DND-41 (cell line): ENCODE data around the gene ABHD17A.

ENCODE experiments used
- ATAC-seq: fragments of 200-7000 bp; cut with Tn5 transposase; 3 replicates; pipeline ENCODE4 v1.9.1; 2021; ENCODE audit warnings: low read depth; ENCODE audit not compliant: insufficient read depth
- DNase-seq: peaks from one replicate; pipeline ENCODE4 v3.0.0-alpha.2; 2020
- H2AFZ ChIP-seq: 2 replicates; pipeline ENCODE4 v1.6.0; 2012; ENCODE audit warnings: low read depth, low read length
- H3K27ac ChIP-seq: 2 replicates; pipeline ENCODE4 v1.5.1; 2012; ENCODE audit warnings: low read length, inconsistent platforms
- H3K27me3 ChIP-seq: fragments of 200-600 bp; sonication (generic); 2 replicates; pipeline ENCODE4 v1.6.0; 2012; ENCODE audit warnings: low read length, mild to moderate bottlenecking, inconsistent platforms; ENCODE audit not compliant: insufficient read depth, poor library complexity
- H3K36me3 ChIP-seq: 2 replicates; pipeline ENCODE4 v1.5.1; 2012; ENCODE audit warnings: low read length, inconsistent platforms; ENCODE audit not compliant: insufficient read depth
- H3K4me1 ChIP-seq: 2 replicates; pipeline ENCODE4 v1.5.1; 2012; ENCODE audit warnings: mild to moderate bottlenecking, low read length; ENCODE audit not compliant: insufficient read depth
- H3K4me2 ChIP-seq: 2 replicates; pipeline ENCODE4 v1.6.0; 2012; ENCODE audit warnings: mild to moderate bottlenecking, moderate library complexity, low read length, inconsistent platforms; ENCODE audit not compliant: insufficient read depth
- H3K4me3 ChIP-seq, 2 experiments: fragments of 200-600 bp in 1 of 2; shearing (Covaris generic) in 1 of 2; 2 replicates each; pipeline ENCODE4 v1.5.1; 2012 to 2016; ENCODE audit warnings: inconsistent platforms in 2 of 2, low read length in 2 of 2, mild to moderate bottlenecking in 2 of 2, low read depth in 1 of 2, moderate library complexity in 1 of 2
- H3K79me2 ChIP-seq: 2 replicates; pipeline ENCODE4 v1.6.0; 2012; ENCODE audit warnings: low read length, inconsistent platforms; ENCODE audit not compliant: insufficient read depth
- H3K9ac ChIP-seq: 2 replicates; pipeline ENCODE4 v1.6.0; 2012; ENCODE audit warnings: low read depth, mild to moderate bottlenecking, inconsistent platforms, low read length, moderate library complexity
- H3K9me3 ChIP-seq: 2 replicates; pipeline ENCODE4 v1.5.1; 2012; ENCODE audit warnings: low read length, moderate library complexity, mild to moderate bottlenecking, inconsistent platforms; ENCODE audit not compliant: insufficient read depth, severe bottlenecking
- H4K20me1 ChIP-seq: 2 replicates; pipeline ENCODE4 v1.6.0; 2012; ENCODE audit warnings: low read length; ENCODE audit not compliant: insufficient read depth
- EZH2 ChIP-seq: IDR thresholded peaks from 3 replicates; pipeline ENCODE4 v1.6.1; 2012; ENCODE audit warnings: borderline replicate concordance, low read depth, mild to moderate bottlenecking, moderate library complexity, low read length, inconsistent platforms; ENCODE audit not compliant: severe bottlenecking
- TF ChIP-seq, protein P1 (sequence below): IDR thresholded peaks from 2 replicates; pipeline ENCODE4 v1.5.1; 2012; ENCODE audit warnings: borderline replicate concordance, low read length, moderate library complexity, mild to moderate bottlenecking; ENCODE audit not compliant: poor library complexity, severe bottlenecking; ENCODE audit errors: extremely low read depth

The ABHD17A gene

DNA sequence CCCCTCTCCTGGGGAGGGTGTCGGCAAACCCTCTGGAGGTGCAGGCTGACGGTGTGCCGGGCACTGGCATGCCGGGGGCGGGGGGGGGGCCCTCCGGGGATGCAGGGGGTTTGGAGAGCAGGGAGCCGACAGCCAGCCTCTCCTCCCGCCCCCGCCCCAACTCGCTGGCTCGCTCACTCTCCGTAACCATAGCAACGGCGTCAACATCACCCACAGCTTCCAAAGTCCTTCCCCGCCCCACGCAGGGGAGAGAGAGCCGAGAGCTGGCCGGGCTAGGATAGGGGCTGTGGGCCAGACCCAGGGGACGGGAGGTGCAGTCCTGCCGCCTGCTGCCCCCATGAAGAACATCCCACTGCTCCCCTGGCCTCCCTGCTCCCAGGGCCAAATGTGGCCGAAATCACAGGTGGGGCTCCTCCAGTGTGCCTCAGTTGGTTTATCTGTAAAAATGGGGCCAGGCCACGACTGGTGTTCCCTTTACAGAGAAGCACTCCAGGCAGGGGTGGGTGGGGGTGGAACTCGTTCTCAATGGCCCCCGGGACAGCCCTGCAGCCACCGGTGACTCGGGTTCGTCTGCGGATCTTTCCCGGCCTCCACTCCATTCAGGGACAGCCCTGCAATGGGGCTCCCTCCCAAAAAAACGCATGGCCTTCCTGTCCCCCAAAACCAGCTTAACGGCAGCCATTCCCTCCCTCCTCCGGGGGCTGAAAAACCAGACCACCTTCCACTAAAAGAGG is 25.1 kb downstream of the ABHD17A start:
- no peak overlapping the region for H2AFZ ChIP-seq
- H3K27ac ChIP-seq = no peak overlapping the region
- H3K9ac ChIP-seq = no peak overlapping the region

DNA sequence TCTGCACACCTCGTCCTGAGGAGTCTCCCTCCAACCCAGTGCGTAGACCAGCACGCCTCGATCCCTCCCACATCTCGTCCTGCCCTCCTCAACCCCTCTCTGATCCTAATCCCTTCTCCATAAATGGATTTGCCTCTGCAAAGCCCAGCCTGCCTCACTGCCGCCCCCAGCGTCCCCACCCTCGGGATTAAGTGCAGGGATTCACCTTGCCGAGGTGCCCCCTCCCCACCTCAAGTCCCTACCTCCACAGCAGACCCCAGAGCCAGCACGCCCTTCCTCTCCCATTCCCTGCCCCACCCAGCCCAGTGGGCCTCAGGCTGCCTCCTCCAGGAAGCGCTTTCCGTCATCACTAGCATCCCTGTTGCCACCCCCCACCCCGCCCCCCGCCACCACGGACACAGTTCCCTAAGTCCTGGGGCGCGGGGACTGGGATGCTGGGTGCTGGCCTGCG is 25.9 kb downstream of the ABHD17A start:
- Histone ChIP-seq H3K27me3 (no peaks in the 10 kb centered on the region), H3K36me3 (peaks cover 4% of the 10 kb centered on the region; the same call in 1 of the 2 replicates), H3K4me2 (no peak overlapping the region), H3K79me2 (peaks cover 84% of the 10 kb centered on the region), H3K4me1 (peaks cover 32% of the 10 kb centered on the region), H3K9me3 (no peaks in the 10 kb centered on the region), H3K9ac (no peak overlapping the region), H3K4me3 (no peak overlapping the region), H4K20me1 (peaks cover 80% of the 10 kb centered on the region), H3K27ac (no peak overlapping the region), H2AFZ (no peak overlapping the region)
- TF ChIP-seq EZH2 = no peak
- TF ChIP-seq, protein P1, sequence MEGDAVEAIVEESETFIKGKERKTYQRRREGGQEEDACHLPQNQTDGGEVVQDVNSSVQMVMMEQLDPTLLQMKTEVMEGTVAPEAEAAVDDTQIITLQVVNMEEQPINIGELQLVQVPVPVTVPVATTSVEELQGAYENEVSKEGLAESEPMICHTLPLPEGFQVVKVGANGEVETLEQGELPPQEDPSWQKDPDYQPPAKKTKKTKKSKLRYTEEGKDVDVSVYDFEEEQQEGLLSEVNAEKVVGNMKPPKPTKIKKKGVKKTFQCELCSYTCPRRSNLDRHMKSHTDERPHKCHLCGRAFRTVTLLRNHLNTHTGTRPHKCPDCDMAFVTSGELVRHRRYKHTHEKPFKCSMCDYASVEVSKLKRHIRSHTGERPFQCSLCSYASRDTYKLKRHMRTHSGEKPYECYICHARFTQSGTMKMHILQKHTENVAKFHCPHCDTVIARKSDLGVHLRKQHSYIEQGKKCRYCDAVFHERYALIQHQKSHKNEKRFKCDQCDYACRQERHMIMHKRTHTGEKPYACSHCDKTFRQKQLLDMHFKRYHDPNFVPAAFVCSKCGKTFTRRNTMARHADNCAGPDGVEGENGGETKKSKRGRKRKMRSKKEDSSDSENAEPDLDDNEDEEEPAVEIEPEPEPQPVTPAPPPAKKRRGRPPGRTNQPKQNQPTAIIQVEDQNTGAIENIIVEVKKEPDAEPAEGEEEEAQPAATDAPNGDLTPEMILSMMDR = no peak
- ATAC-seq (no peak), DNase-seq (no peak)

More for the DNA sequence above, 25.1 kb downstream of the ABHD17A start:
- Histone ChIP-seq H3K9me3 (no peaks in the 10 kb centered on the region), H3K79me2 (peaks cover 83% of the 10 kb centered on the region), H3K4me1 (peaks cover 41% of the 10 kb centered on the region), H3K4me2 (peak overlapping the region; percentile 92; the same call in 1 of the 2 replicates), H3K4me3 (no peak overlapping the region), H4K20me1 (peaks cover 72% of the 10 kb centered on the region), H3K27me3 (no peaks in the 10 kb centered on the region), H3K36me3 (0 out of 2 replicates have a peak, but pooled peaks cover 4% of the 10 kb centered on the region)
- ATAC-seq = no peak
- TF ChIP-seq, protein P1 = no peak
- TF ChIP-seq EZH2 = no peak
- DNase-seq = no peak

DNA sequence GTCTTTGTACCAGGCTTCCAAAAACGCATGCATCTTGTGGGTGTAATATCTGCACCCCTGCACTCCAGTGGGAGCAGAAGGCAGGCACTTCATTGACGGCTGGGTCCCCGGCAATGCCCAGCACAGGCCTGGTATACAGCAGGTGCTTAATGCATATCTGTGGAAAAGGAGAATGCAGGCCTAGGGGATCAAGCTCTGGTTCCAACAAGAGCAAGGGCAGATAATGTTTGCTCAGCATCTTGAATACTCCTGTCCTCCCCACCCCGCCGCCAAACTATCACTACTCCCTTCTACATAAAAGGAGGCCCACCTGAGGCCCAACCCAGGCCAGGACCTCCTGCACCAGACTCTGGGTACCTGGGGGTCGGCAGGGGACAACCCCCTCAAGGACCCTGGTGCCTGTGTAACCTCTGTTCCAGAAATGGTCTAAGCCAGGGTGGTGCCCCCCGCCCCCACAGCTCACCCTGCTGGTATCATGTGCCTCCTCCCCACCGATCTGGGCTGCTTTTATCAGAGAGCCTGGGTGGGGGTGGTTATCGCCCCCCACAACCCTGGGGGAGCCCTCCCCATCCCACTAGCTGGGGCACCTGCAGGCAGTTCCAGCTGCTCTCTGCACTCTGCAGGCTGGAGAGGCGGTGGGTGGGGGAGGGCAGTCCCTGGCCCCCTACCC is 26.7 kb downstream of the ABHD17A start:
- Histone ChIP-seq H3K27me3 (no peaks in the 10 kb centered on the region), H3K4me3 (no peak overlapping the region), H3K36me3 (peaks cover 8% of the 10 kb centered on the region), H3K27ac (no peak overlapping the region), H3K4me1 (peaks cover 32% of the 10 kb centered on the region), H2AFZ (no peak overlapping the region), H3K4me2 (no peak overlapping the region), H3K79me2 (peaks cover 88% of the 10 kb centered on the region), H4K20me1 (peaks cover 85% of the 10 kb centered on the region), H3K9me3 (no peaks in the 10 kb centered on the region), H3K9ac (no peak overlapping the region)
- no peak for ATAC-seq
- no peak for TF ChIP-seq EZH2
- TF ChIP-seq, protein P1 = no peak
- DNase-seq = no peak
